K562 treated with DMSO at 1 percent for 48 hours (cell line): ENCODE results near the gene PDK1. TPM values are rescaled to one million over a fixed set of nuclear protein-coding genes. Genes with fewer than 3 reads are reported as not detected.

ENCODE experiments used
- total RNA-seq: library from RNA; unstranded; fragments of 300-600 nt; gene quantifications from 2 replicates; pipeline ENCODE4 v1.2.3, GENCODE V29; 2022; ENCODE audit warnings: low replicate concordance; ENCODE audit errors: extremely low read depth

Gene PDK1
- not detected in 2 replicates for total RNA-seq

DNA sequence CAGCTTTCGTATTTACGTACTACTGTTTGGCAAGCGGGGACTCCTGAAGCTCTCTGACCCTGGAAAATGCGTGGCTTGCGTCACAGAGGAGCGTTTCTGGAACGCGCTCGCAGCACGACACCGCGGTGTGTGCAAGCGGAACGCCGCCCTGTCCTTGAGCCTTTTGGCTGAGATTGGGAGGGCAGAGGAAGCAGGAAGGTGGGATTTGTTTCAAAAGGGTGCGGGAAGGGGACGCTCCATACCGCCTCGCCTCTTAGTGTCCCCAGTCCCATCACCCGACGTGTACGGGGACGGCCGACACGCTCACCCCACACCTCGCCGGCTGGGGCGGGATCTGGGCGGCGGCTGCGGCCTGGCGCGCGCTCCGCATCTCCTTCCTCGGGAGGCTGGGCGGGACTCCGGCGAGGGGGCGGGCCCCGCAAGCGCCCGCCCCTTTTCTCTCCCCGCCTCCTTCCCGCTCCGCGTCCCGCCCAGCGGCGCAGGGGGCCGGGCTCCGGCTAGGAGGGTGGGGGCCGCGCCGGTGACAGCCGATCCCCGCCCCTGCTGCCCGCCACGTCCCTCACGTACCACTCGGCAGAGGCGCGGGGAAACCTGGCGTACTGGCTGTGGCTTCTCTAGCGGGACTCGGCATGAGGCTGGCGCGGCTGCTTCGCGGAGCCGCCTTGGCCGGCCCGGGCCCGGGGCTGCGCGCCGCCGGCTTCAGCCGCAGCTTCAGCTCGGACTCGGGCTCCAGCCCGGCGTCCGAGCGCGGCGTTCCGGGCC is at the start of gene PDK1:
PDK1 (plus strand) TSS at position 569 of the 762 bp plus-strand sequence; CDS start at position 630, 61 bp downstream.

Other genes with a start within 250 kb of the PDK1 start
- gene ITGA6, start 128.5 kb upstream of the PDK1 start, total RNA-seq = not detected in 2 replicates
- gene RAPGEF4, start 179.8 kb downstream of the PDK1 start, total RNA-seq = not detected in 2 replicates